ENCODE measurements around the gene VAV3.
"Not testable (repeated sequence)": the region's sequence is repeated elsewhere in the genome, so short reads cannot be mapped to it uniquely, and the experiment has no call there.

VAV3 gene, protein sequence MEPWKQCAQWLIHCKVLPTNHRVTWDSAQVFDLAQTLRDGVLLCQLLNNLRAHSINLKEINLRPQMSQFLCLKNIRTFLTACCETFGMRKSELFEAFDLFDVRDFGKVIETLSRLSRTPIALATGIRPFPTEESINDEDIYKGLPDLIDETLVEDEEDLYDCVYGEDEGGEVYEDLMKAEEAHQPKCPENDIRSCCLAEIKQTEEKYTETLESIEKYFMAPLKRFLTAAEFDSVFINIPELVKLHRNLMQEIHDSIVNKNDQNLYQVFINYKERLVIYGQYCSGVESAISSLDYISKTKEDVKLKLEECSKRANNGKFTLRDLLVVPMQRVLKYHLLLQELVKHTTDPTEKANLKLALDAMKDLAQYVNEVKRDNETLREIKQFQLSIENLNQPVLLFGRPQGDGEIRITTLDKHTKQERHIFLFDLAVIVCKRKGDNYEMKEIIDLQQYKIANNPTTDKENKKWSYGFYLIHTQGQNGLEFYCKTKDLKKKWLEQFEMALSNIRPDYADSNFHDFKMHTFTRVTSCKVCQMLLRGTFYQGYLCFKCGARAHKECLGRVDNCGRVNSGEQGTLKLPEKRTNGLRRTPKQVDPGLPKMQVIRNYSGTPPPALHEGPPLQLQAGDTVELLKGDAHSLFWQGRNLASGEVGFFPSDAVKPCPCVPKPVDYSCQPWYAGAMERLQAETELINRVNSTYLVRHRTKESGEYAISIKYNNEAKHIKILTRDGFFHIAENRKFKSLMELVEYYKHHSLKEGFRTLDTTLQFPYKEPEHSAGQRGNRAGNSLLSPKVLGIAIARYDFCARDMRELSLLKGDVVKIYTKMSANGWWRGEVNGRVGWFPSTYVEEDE

DNA sequence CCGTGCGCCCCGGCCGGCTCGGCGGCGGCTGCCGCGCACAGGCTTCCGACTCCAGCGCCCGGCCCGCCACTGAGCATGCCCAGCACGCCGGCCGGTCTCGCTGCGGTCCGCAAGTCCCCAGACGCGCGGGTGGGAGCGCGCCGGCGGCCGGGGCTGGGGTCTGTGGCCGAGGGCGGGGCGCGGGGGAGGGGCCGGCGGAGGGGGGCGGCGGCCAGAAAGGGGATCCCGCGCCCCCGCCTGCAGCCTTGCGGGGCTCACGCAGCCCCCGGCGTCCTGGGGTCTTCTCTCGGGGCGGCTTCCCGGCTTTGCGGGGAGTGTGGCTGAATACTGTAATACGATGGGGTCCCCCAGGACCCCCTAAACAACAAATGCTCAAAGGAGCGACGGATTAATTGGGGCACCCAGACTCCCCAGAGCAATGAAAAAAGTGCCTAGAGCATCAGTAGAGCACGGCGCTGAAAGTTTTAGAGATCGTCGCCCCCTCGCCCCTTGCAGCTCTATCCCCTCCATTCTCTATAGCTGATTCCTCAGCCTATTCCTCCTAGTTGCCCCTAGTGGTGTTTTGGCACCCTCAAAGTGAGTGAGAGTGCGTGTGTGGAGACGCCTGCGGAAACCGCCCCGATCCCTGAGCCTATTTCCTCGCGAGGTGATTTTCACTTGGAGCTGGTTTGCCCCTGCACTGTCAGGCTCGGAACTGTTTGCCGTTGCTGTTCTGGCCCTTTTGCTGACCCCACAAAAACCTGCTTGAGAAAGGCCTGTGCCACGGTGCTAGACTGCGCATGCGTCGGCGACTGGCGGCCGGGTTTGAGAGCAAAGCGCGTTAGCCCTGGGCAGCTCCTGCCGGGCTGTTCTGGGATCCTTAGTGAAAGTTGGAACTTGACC lies at the start of gene VAV3:
VAV3 (minus strand) TSS at position 71 of the 882 bp plus-strand sequence. CDS start 311 bp downstream, outside the sequence.
- Mint-ChIP-seq H3K4me3 (peak within 1 kb of the TSS; percentile 96), H3K27me3 (no peaks in the 10 kb centered on the region), H3K36me3 (no peaks in the 10 kb centered on the region), H3K4me1 (peaks cover 19% of the 10 kb centered on the region), H3K9me3 (no peaks in the 10 kb centered on the region), H3K27ac (peak within 1 kb of the TSS; percentile 98)
- peak; percentile 78 for ATAC-seq

- Mint-ChIP-seq H3K9me3 (no peaks in the 10 kb centered on the region), H3K36me3 (no peaks in the 10 kb centered on the region), H3K27ac (no peak overlapping the region), H3K27me3 (no peaks in the 10 kb centered on the region), H3K4me1 (peaks cover 14% of the 10 kb centered on the region), H3K4me3 (no peak overlapping the region)
- no peak for ATAC-seq
Observed at GRCh38 chr1:108012553-108012952, 47.6 kb upstream of the VAV3 start.

DNA sequence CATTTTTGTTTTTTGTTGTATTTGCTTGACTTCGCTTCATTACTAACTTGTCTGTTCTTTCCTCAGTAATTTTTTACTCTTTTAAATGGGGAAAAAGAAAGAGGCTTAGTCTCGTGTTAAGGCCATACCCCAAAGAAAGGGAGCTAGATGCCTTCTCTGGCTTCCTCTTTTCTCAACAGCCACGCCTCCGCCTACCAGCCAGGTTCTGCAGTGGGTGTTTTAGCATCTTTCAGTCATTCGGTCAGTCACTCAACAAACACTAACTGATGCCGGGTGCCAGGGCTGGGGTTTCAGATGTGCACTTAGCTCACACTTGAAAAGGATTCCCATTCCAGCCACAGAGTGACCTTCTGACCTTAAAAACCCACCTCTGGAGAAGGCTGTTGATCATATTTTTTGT lies 46.3 kb upstream of the VAV3 start:
- Mint-ChIP-seq H3K4me3 (no peak overlapping the region), H3K27me3 (no peaks in the 10 kb centered on the region), H3K4me1 (peaks cover 20% of the 10 kb centered on the region), H3K36me3 (no peaks in the 10 kb centered on the region), H3K9me3 (no peaks in the 10 kb centered on the region), H3K27ac (peak overlapping the region; percentile 14)
- ATAC-seq: no peak

DNA sequence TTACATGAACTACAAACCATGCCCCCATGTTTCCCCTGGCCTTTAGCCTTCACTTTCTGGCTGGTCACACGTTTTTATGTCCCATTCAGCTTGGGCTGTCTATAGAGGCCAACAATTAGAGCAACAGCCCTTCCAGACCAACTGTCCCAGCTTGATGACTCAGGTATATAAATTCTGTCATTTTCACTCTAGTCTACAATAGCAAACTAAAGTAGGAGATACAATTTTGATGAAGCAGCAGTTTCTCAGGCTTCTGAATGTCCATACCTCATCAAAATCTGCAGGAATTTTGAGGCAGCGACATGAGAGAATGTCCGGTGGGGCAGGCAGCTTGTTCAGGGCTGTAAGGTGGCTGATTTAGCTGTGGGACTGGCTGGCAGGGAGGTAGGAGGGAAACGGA lies 45.6 kb upstream of the VAV3 start:
- H3K27ac Mint-ChIP-seq: no peak overlapping the region
- H3K36me3 Mint-ChIP-seq: no peaks in the 10 kb centered on the region
- no peak overlapping the region for H3K4me3 Mint-ChIP-seq
- no peaks in the 10 kb centered on the region for H3K9me3 Mint-ChIP-seq
- no peak for ATAC-seq
- H3K4me1 Mint-ChIP-seq: peaks cover 20% of the 10 kb centered on the region
- no peaks in the 10 kb centered on the region for H3K27me3 Mint-ChIP-seq

GRCh38 chr1:108009603-108010195 lies 44.7 kb upstream of the VAV3 start:
- no peak for ATAC-seq
- H3K9me3 Mint-ChIP-seq: no peaks in the 10 kb centered on the region
- no peaks in the 10 kb centered on the region for H3K27me3 Mint-ChIP-seq
- H3K4me3 Mint-ChIP-seq: no peak overlapping the region
- no peak overlapping the region for H3K27ac Mint-ChIP-seq
- H3K36me3 Mint-ChIP-seq: no peaks in the 10 kb centered on the region
- H3K4me1 Mint-ChIP-seq: peaks cover 20% of the 10 kb centered on the region

DNA sequence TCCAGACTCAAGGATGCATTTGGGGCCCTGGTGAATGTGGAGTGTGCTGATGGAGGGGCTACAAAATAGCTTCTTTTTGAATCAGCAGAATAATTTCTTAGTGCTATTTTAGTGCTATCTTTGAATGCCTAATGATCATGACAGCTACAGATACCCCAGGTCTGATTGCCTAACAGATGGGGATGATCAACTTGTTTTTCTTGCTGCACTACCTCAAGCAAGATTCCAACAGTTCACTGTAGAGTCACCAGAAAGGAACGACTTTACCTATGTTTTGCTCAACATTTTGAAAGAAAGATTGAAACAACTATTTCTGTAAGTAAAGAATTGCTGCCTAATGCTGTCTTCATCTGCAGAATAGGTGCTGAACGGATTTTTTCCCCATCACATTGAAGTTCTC lies 42.6 kb upstream of the VAV3 start:
- Mint-ChIP-seq H3K36me3 (no peaks in the 10 kb centered on the region), H3K4me3 (no peak overlapping the region), H3K9me3 (no peaks in the 10 kb centered on the region), H3K27ac (peak overlapping the region; percentile 58), H3K27me3 (no peaks in the 10 kb centered on the region), H3K4me1 (peaks cover 20% of the 10 kb centered on the region)
- ATAC-seq: no peak

GRCh38 chr1:108007070-108007469 lies 42.1 kb upstream of the VAV3 start:
- Mint-ChIP-seq H3K4me3 (no peak overlapping the region), H3K27ac (peak overlapping the region; percentile 58), H3K36me3 (no peaks in the 10 kb centered on the region), H3K4me1 (peaks cover 20% of the 10 kb centered on the region), H3K9me3 (no peaks in the 10 kb centered on the region), H3K27me3 (no peaks in the 10 kb centered on the region)
- peak; percentile 51 for ATAC-seq

- H3K4me3 Mint-ChIP-seq, H3K9me3 Mint-ChIP-seq, H3K27ac Mint-ChIP-seq, H3K36me3 Mint-ChIP-seq, ATAC-seq, H3K27me3 Mint-ChIP-seq: not testable (repeated sequence)
- H3K4me1 Mint-ChIP-seq: peaks cover 20% of the 10 kb centered on the region
Observed at GRCh38 chr1:108004919-108005318, 39.9 kb upstream of the VAV3 start.

GRCh38 chr1:108000620-108001111 lies 35.7 kb upstream of the VAV3 start:
- Mint-ChIP-seq H3K36me3 (no peaks in the 10 kb centered on the region), H3K27ac (no peak overlapping the region), H3K9me3 (no peaks in the 10 kb centered on the region), H3K4me3 (no peak overlapping the region), H3K27me3 (no peaks in the 10 kb centered on the region), H3K4me1 (no peaks in the 10 kb centered on the region)
- ATAC-seq: no peak

GRCh38 chr1:108000184-108000583 lies 35.2 kb upstream of the VAV3 start:
- no peaks in the 10 kb centered on the region for H3K9me3 Mint-ChIP-seq
- no peak for ATAC-seq
- no peaks in the 10 kb centered on the region for H3K27me3 Mint-ChIP-seq
- H3K36me3 Mint-ChIP-seq: no peaks in the 10 kb centered on the region
- no peaks in the 10 kb centered on the region for H3K4me1 Mint-ChIP-seq
- no peak overlapping the region for H3K27ac Mint-ChIP-seq
- no peak overlapping the region for H3K4me3 Mint-ChIP-seq

- Mint-ChIP-seq H3K4me3 (no peak overlapping the region), H3K36me3 (no peaks in the 10 kb centered on the region), H3K27ac (no peak overlapping the region), H3K4me1 (no peaks in the 10 kb centered on the region), H3K9me3 (no peaks in the 10 kb centered on the region), H3K27me3 (no peaks in the 10 kb centered on the region)
- no peak for ATAC-seq
Observed at GRCh38 chr1:107997866-107998265, 32.9 kb upstream of the VAV3 start.

- Mint-ChIP-seq H3K9me3 (no peaks in the 10 kb centered on the region), H3K4me1 (no peaks in the 10 kb centered on the region), H3K27me3 (no peaks in the 10 kb centered on the region), H3K27ac (no peak overlapping the region), H3K4me3 (no peak overlapping the region), H3K36me3 (no peaks in the 10 kb centered on the region)
- ATAC-seq: no peak
Observed at GRCh38 chr1:107993920-107994319, 28.9 kb upstream of the VAV3 start.

DNA sequence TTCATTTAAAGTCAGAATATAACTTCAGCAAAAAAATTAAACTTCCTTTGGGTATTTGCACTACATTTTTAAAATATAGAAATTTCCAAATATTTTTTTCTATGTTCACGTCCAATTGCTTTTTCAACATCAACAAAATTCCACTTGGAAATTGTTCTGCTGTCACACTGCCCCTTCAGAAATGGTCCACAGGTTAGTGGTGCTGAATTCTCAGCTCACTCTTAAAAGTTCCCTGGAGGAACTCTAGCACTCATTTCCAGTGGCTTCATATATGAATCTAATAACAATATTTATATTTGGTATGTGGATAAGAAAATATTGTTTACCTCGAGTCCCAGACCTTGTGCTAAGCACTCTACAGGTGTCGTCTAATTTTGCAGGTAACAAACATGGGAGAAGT lies 27.4 kb upstream of the VAV3 start:
- Mint-ChIP-seq H3K36me3 (no peaks in the 10 kb centered on the region), H3K27ac (no peak overlapping the region), H3K27me3 (no peaks in the 10 kb centered on the region), H3K9me3 (no peaks in the 10 kb centered on the region), H3K4me3 (no peak overlapping the region), H3K4me1 (no peaks in the 10 kb centered on the region)
- ATAC-seq: no peak

DNA sequence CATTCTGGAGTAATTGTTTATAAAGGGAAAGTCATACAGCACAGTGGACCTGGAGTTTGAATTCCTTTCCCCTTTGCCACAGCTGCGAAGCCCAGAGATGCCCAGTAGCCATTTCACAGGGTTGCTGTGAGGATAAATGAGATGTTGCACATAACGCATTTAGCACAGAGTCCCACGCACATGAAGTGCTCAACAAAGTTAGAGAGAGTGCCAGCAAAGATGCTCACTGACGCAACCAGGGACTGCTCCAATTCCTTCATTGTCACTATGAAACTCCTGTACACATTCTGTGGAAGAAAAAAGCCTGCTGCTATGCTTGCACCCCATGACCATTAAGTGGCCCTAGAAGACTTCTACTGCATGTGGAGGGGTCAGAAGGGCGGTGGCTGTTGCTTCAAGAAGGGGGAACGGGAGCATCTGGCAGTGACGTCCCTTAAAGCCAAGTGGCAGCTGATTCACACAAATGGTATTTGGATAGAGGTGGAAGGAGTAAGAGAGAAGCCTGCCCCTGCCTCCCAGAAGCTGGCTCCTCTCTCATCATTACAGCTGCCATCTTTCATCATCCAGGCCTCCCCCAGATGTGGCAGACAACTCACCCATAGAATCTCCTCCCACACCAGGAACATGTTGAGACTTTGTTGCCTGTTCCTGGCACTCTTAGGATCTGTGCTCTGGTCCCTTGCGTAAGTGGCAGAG lies 26.5 kb upstream of the VAV3 start:
- Mint-ChIP-seq H3K4me1 (no peaks in the 10 kb centered on the region), H3K4me3 (no peak overlapping the region), H3K36me3 (no peaks in the 10 kb centered on the region), H3K27me3 (no peaks in the 10 kb centered on the region), H3K9me3 (no peaks in the 10 kb centered on the region), H3K27ac (no peak overlapping the region)
- ATAC-seq: no peak

Data from stimulated activated memory B cell treated with anti-CD40 and anti-IgM and Interleukin-4, amounts not matched to agents 10 μg/mL and 1 μg/mL and 100 μg/mL, for 72 hours (primary cell).